Measurements from ENCODE around the gene SLC26A9. TPM values are rescaled to one million over a fixed set of nuclear protein-coding genes. Genes with fewer than 3 reads are reported as not detected.

SLC26A9 gene
- total RNA-seq, 1 experiment from 2014 or later, result 1.0 TPM

- Histone ChIP-seq H3K27ac (no peak overlapping the region), H3K79me2 (ENCODE audit: low read depth) (no peaks in the 10 kb centered on the region), H2AFZ (no peak overlapping the region), H3K9me3 (ENCODE audit: insufficient read depth, low read depth) (no peaks in the 10 kb centered on the region), H3F3A (ENCODE audit: insufficient read depth, low read depth) (peaks cover 9% of the 10 kb centered on the region), H3K4me2 (no peak overlapping the region), H3K9me2 (ENCODE audit: insufficient read depth) (no peaks in the 10 kb centered on the region), H3K36me3 (ENCODE audit: low read depth) (no peaks in the 10 kb centered on the region), H3K27me3 (ENCODE audit: insufficient read depth, low read depth) (peaks cover 8% of the 10 kb centered on the region; the same call in 1 of the 2 replicates), H4K20me1 (ENCODE audit: insufficient read depth) (no peaks in the 10 kb centered on the region), H3K4me3 (no peak overlapping the region), H3K4me1 (replicated peaks; ENCODE audit: insufficient read depth) (peaks cover 72% of the 10 kb centered on the region)
- CTCF ChIA-PET, result no interaction called here
- TF ChIP-seq EZH2 (IDR thresholded peaks at IDR 0.05; ENCODE audit: low read depth), result no peak
- no peak for TF ChIP-seq CTCF (conservative IDR thresholded peaks at IDR 0.05)
- intact Hi-C loops (cut with micrococcal nuclease; ENCODE audit: unreplicated experiment), result no loop called here
- BruUV-seq (replicated peaks), result no TSS peak
- no peak for DNase-seq
- POLR2A ChIA-PET (ENCODE audit: unreplicated experiment), result no interaction called here
These were observed 2.5 kb downstream of the SLC26A9 start for GRCh38 chr1:205940710-205941109.

- H3K9me2 ChIP-seq (ENCODE audit: insufficient read depth), result no peaks in the 10 kb centered on the region
- no peak overlapping the region for H3K27ac ChIP-seq
- 0 out of 2 replicates have a peak, but pooled peaks cover 3% of the 10 kb centered on the region for H3K27me3 ChIP-seq (ENCODE audit: insufficient read depth, low read depth)
- H3K36me3 ChIP-seq (ENCODE audit: low read depth), result no peaks in the 10 kb centered on the region
- peaks cover 10% of the 10 kb centered on the region for H3F3A ChIP-seq (ENCODE audit: insufficient read depth, low read depth)
- no peaks in the 10 kb centered on the region for H3K9me3 ChIP-seq (ENCODE audit: insufficient read depth, low read depth)
- peak; percentile 39; the same call in 1 of the 2 replicates for TF ChIP-seq CTCF (conservative IDR thresholded peaks at IDR 0.05)
- no peak for TF ChIP-seq EZH2 (IDR thresholded peaks at IDR 0.05; ENCODE audit: low read depth)
- H4K20me1 ChIP-seq (ENCODE audit: insufficient read depth), result no peaks in the 10 kb centered on the region
- no peak overlapping the region for H2AFZ ChIP-seq
- peak; percentile 22 to 44 for DNase-seq
- ChIA-PET POLR2A (ENCODE audit: unreplicated experiment) (no interaction called here), CTCF (no interaction called here)
- no TSS peak for BruUV-seq (replicated peaks)
- H3K79me2 ChIP-seq (ENCODE audit: low read depth), result no peaks in the 10 kb centered on the region
- no peak overlapping the region for H3K4me3 ChIP-seq
- intact Hi-C loops (cut with micrococcal nuclease; ENCODE audit: unreplicated experiment), result no loop called here
- no peak overlapping the region for H3K4me2 ChIP-seq
- H3K4me1 ChIP-seq (replicated peaks; ENCODE audit: insufficient read depth), result peaks cover 72% of the 10 kb centered on the region
These were observed 3.4 kb downstream of the SLC26A9 start for GRCh38 chr1:205939690-205940330.

GRCh38 chr1:205938682-205939081, 4.6 kb downstream of the SLC26A9 start:
- no peaks in the 10 kb centered on the region for H3K79me2 ChIP-seq (ENCODE audit: low read depth)
- no peaks in the 10 kb centered on the region for H3K9me2 ChIP-seq (ENCODE audit: insufficient read depth)
- peaks cover 73% of the 10 kb centered on the region for H3K4me1 ChIP-seq (replicated peaks; ENCODE audit: insufficient read depth)
- POLR2A ChIA-PET (ENCODE audit: unreplicated experiment), result no interaction called here
- TF ChIP-seq EZH2 (IDR thresholded peaks at IDR 0.05; ENCODE audit: low read depth), result no peak
- no peak for TF ChIP-seq CTCF (conservative IDR thresholded peaks at IDR 0.05)
- CTCF ChIA-PET, result no interaction called here
- no peak overlapping the region for H2AFZ ChIP-seq
- H3K27me3 ChIP-seq (ENCODE audit: insufficient read depth, low read depth), result no peaks in the 10 kb centered on the region
- H4K20me1 ChIP-seq (ENCODE audit: insufficient read depth), result no peaks in the 10 kb centered on the region
- peaks cover 18% of the 10 kb centered on the region for H3F3A ChIP-seq (ENCODE audit: insufficient read depth, low read depth)
- no TSS peak for BruUV-seq (replicated peaks)
- no peak for DNase-seq
- no peak overlapping the region for H3K4me3 ChIP-seq
- no peak overlapping the region for H3K27ac ChIP-seq
- no peaks in the 10 kb centered on the region for H3K36me3 ChIP-seq (ENCODE audit: low read depth)
- no peaks in the 10 kb centered on the region for H3K9me3 ChIP-seq (ENCODE audit: insufficient read depth, low read depth)
- H3K4me2 ChIP-seq, result no peak overlapping the region
- intact Hi-C loops (cut with micrococcal nuclease; ENCODE audit: unreplicated experiment), result no loop called here
